Right lobe of liver (tissue), 6 donors: Measurements from ENCODE around the gene AKT1S1. TPM values are rescaled to one million over a fixed set of nuclear protein-coding genes. Genes with fewer than 3 reads are reported as not detected.
A peak's percentile ranks its signal among the peaks of the same experiment; 100 is the strongest.

Experiments
- ATAC-seq, 4 donors: fragments of 200-7000 bp; cut with Tn5 transposase; one replicate each; pipeline ENCODE4 v1.9.1; 2020; ENCODE audit warnings: mild to moderate bottlenecking in 4 of 4, moderate library complexity in 4 of 4
- DNase-seq, 3 donors: peaks; one replicate each; pipeline ENCODE4 v3.0.0-alpha.2; 2020
- H3K27ac ChIP-seq, 3 donors: fragments of 200-600 bp; one replicate each; pipeline ENCODE4 v1.8.0; 2022
- H3K27me3 ChIP-seq, 2 donors: fragments of 200-600 bp; one replicate each; pipeline ENCODE4 v1.8.0; 2022
- H3K36me3 ChIP-seq, 4 donors: fragments of 200-600 bp; sonication (generic) in 1 of 4; one replicate each; pipeline versions ENCODE4 v1.5.1 to v1.8.0; 2017 to 2022; ENCODE audit warnings: control low read depth in 1 of 4
- H3K4me1 ChIP-seq, 4 donors: fragments of 200-600 bp; sonication (generic) in 1 of 4; one replicate each; pipeline versions ENCODE4 v1.5.1 to v1.8.0; 2017 to 2022; ENCODE audit warnings: control low read depth in 1 of 4
- H3K4me3 ChIP-seq, 3 donors: fragments of 200-600 bp; one replicate each; pipeline ENCODE4 v1.8.0; 2022
- H3K9me3 ChIP-seq, 4 donors: fragments of 200-600 bp; sonication (generic) in 1 of 4; one replicate each; pipeline versions ENCODE4 v1.5.1 to v1.8.0; 2017 to 2022; ENCODE audit warnings: control low read depth in 1 of 4
- CTCF ChIP-seq, 4 donors: fragments of 200-600 bp in 3 of 4; fragments of 450-650 bp in 1 of 4; IDR thresholded peaks; one replicate each; pipeline versions ENCODE4 v1.5.1 to v1.8.0; 2016 to 2022; ENCODE audit warnings: antibody characterized with exemption in 4 of 4, mild to moderate bottlenecking in 2 of 4
- POLR2A ChIP-seq: fragments of 450-650 bp; IDR thresholded peaks from one replicate; pipeline ENCODE4 v1.6.1; 2017; ENCODE audit warnings: antibody characterized with exemption, mild to moderate bottlenecking
- WGBS: methylation state at CpG from one replicate; pipeline ENCODE4 v1.1.6; 2018; ENCODE audit warnings: low coverage, low lambda C conversion rate; ENCODE audit not compliant: insufficient coverage; ENCODE audit errors: missing lambda C conversion rate; 5-methylcytosine and 5-hydroxymethylcytosine counted together
- intact Hi-C, 2 donors: fragments of 100-400 bp; cut with DNase I; formaldehyde crosslinking; loops; one replicate each; pipeline versions ENCODE4 v1.11.2 to v1.14.1; 2022
- total RNA-seq, 6 experiments: library from RNA; depleted of rRNA in 2 of 6; stranded (reverse); fragments of >200 nt in 2 of 6; fragmentation: NEBNext Ultra II Directional in 3 of 6; extraction: Animal tissue kit (Norgen Biotek cat#: 25700) in 3 of 6; gene quantifications; one replicate each; pipeline versions ENCODE4 v1.1.0 to v1.2.4, GENCODE V29; 2016 to 2023
- donor health status: DM: no; HTN: yes; CAD: no.
- donor health status: DM: no; HTN: no; CAD: no.
- donor health status: DM: no; HTN: no; CAD: no.
- donor health status: DM: no; HTN: yes; CAD: no.
- donor health status: DM: no; HTN: yes; CAD: no.

Gene AKT1S1
- total RNA-seq, 6 experiments from 2014 or later: 18.2 to 27.0 (median 22.4) TPM

- Histone ChIP-seq H3K27me3 (no peaks in the 10 kb centered on the region), H3K4me1 (peaks cover 0 to 10% (median under 1%) of the 10 kb centered on the region in 4 donors), H3K36me3 (peaks cover 3 to 37% (median 6%) of the 10 kb centered on the region in 4 donors), H3K27ac (no peak overlapping the region), H3K9me3 (no peaks in the 10 kb centered on the region), H3K4me3 (no peak overlapping the region)
- DNase-seq: peak in 2 of 3 donors; percentile 46 to 48
- ATAC-seq: no peak
- TF ChIP-seq CTCF (IDR thresholded peaks at IDR 0.05) (no peak), POLR2A (no peak)
- intact Hi-C loops: no loop called here
- WGBS: 59% methylated on average over 7 of the region's 17 CpGs
Measured at GRCh38 chr19:49860336-49861102, 16.6 kb downstream of the AKT1S1 start.

- Histone ChIP-seq H3K27me3 (no peaks in the 10 kb centered on the region), H3K4me3 (no peak overlapping the region), H3K27ac (no peak overlapping the region), H3K9me3 (no peaks in the 10 kb centered on the region), H3K36me3 (peaks cover 3 to 44% (median 5%) of the 10 kb centered on the region in 4 donors), H3K4me1 (peaks cover 0 to 2% (median 0%) of the 10 kb centered on the region in 4 donors)
- TF ChIP-seq POLR2A (no peak), CTCF (IDR thresholded peaks at IDR 0.05) (no peak)
- ATAC-seq: no peak
- intact Hi-C loops: no loop called here
- peak in 2 of 3 donors; percentile 45 to 51 for DNase-seq
- WGBS: 17% methylated on average over 1 of the region's 22 CpGs
Measured at GRCh38 chr19:49859682-49860335, 17.3 kb downstream of the AKT1S1 start.

- Histone ChIP-seq H3K36me3 (peaks cover 0 to 43% (median 4%) of the 10 kb centered on the region in 4 donors), H3K4me1 (peaks cover 0 to 3% (median 0%) of the 10 kb centered on the region in 4 donors), H3K27ac (no peak overlapping the region), H3K27me3 (no peaks in the 10 kb centered on the region), H3K4me3 (no peak overlapping the region), H3K9me3 (no peaks in the 10 kb centered on the region)
- WGBS: 95% methylated on average over 11 of the region's 37 CpGs
- no peak for ATAC-seq
- DNase-seq: peak; percentile 32 to 52 (median 50)
- intact Hi-C loops: no loop called here
- TF ChIP-seq POLR2A: no peak
- TF ChIP-seq CTCF (IDR thresholded peaks at IDR 0.05): no peak
Measured at GRCh38 chr19:49858088-49858985, 18.8 kb downstream of the AKT1S1 start.

GRCh38 chr19:49857838-49858087, 19.4 kb downstream of the AKT1S1 start:
- Histone ChIP-seq H3K36me3 (peaks cover 0 to 43% (median 4%) of the 10 kb centered on the region in 4 donors), H3K4me1 (peaks cover 0 to 9% (median under 1%) of the 10 kb centered on the region in 4 donors), H3K27me3 (no peaks in the 10 kb centered on the region), H3K9me3 (no peaks in the 10 kb centered on the region), H3K27ac (no peak overlapping the region), H3K4me3 (no peak overlapping the region)
- TF ChIP-seq CTCF (IDR thresholded peaks at IDR 0.05) (no peak), POLR2A (no peak)
- intact Hi-C loops: no loop called here
- no CpG with 5 or more reads among the region's 5 CpGs for WGBS
- no peak for DNase-seq
- ATAC-seq: no peak
